22Rv1 (cell line): Measurements from ENCODE around the gene SMCR8.

Experiments
- CTCF ChIP-seq: fragments of 450-650 bp; IDR thresholded peaks from 2 replicates; pipeline ENCODE4 v1.5.1; 2017; ENCODE audit warnings: mild to moderate bottlenecking
- ZFX ChIP-seq: fragments of 450-650 bp; IDR thresholded peaks from 2 replicates; pipeline ENCODE4 v1.6.1; 2017; ENCODE audit warnings: antibody characterized with exemption, borderline replicate concordance

GRCh38 chr17:18315961-18316360 is 868 bp downstream of the SMCR8 start:
- no peak for TF ChIP-seq CTCF
- TF ChIP-seq ZFX: no peak
